Measurements from ENCODE around the gene ALG12. TPM values are rescaled to one million over a fixed set of nuclear protein-coding genes. Genes with fewer than 3 reads are reported as not detected.

Gene ALG12
- total RNA-seq, 2 donors from 2014 or later = 14.8 to 15.3 TPM

DNA sequence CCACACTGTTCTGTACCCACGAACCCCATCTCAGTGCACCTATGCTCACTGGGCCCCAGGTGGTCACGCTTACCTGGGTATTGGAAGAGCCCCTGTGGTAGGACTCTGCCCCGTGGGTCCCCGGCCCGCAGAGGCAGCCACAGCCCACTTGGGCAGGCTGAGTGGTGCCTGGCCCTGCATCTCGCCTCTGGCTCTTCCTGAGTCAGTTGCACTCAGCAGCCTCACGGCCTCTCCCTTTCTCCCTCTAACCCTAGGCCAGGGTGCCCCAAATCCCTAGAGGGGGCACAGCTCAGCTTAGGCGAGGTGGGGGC is 9.9 kb upstream of the ALG12 start:
- no peak for DNase-seq (ENCODE audit: low spot score in 2 of 2)
- Mint-ChIP-seq H3K27ac (no peak overlapping the region), H3K36me3 (peaks cover 5 to 8% of the 10 kb centered on the region in 2 donors), H3K9me3 (no peaks in the 10 kb centered on the region)
- ATAC-seq = no peak

DNA sequence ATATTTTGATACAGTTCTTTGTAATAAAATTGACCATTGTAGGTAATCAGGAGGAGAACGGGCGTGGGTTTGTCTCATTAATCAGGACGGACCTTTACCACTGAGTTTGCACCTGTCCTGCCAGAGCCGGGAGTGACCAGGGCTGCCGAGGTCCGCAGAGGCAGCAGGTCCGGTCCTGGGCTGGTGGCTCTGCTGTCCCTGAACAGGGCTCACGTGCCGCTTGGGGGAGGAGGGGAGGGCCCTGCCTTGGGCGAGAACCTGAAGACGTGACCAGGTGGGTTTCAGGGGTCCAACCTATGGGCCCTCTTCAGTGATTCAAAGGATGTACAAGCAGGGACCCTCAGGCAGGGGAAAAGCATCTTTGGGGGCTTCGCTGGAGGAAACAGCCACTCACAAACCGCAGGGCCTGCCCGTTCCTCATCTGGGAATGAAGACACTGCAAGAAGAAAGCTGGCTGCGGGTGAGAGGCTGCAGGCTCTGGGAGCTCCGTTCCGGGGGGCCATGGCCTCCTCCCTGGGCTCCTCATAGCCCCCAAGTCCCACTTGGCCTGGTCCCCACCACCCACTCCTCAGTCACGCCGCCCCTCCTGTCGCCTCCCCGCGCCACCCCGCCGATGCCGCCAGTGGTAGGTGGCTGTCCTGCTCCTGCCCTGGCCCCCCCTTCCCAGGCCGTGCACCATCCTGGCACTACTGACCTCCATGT is 9.4 kb upstream of the ALG12 start:
- Mint-ChIP-seq H3K9me3 (no peaks in the 10 kb centered on the region), H3K27ac (peak overlapping the region in 1 of 2 donors; percentile 80), H3K36me3 (peaks cover 5 to 8% of the 10 kb centered on the region in 2 donors)
- ATAC-seq (no peak), DNase-seq (ENCODE audit: low spot score in 2 of 2) (no peak)

DNA sequence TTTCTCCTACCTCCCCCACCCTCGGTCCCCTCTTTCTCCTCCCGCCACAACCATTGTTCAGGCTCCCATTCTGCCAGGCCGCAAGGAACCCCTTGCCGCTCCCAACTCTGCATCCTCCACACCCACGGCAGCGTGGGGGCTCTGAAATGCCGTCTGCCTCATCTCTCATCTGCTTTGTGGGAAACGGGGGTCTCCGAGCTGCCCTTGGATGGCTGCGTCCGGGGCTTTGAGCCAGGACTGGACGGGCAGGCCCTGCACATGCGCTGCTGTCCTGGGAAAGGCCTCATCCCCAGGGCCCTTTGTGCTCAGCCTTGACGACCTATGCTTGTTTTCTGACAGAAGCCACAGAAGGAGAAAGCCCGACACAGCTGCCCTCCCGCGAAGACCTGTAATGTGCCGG is 8.7 kb upstream of the ALG12 start:
- H3K27ac Mint-ChIP-seq = peak overlapping the region; percentile 72 to 80
- no peaks in the 10 kb centered on the region for H3K9me3 Mint-ChIP-seq
- DNase-seq (ENCODE audit: low spot score in 2 of 2) = no peak
- peaks cover 5 to 8% of the 10 kb centered on the region in 2 donors for H3K36me3 Mint-ChIP-seq
- ATAC-seq = no peak

DNA sequence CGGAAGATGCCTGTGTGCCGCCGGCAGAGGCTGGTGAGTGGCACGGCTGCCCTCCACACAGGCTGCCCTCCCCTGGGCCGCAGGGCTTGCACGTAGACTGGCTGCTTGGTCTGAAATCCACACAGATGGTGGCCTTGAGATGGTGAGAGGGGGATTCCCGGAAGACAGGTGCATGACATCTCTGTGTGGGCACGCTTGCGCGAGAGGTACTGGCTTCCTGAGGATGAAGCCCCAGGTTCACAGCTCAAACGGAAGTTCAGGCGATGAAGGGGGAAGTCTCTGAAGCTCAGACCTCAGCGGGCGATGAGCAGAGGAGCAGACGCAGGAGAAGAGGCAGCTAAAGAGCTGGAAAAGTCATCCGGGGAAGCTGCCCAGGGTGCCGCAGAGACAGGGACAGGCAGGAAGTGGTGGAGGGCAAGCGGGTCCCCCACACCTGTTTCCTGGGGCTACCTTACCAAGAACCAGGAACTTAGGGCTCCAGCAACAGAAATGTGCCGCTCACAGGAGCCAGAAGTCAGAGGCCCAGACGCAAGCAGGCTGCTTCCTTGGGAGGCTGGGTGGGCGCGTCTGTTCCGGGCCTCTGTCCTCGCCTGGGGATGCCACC is 7.4 kb upstream of the ALG12 start:
- H3K27ac Mint-ChIP-seq = peak overlapping the region; percentile 89 to 96
- DNase-seq (ENCODE audit: low spot score in 2 of 2) (peak; percentile 46 to 85), ATAC-seq (peak; percentile 53 to 83)
- H3K36me3 Mint-ChIP-seq = peaks cover 5 to 8% of the 10 kb centered on the region in 2 donors
- no peaks in the 10 kb centered on the region for H3K9me3 Mint-ChIP-seq

GRCh38 chr22:49924113-49924833 is 6.0 kb upstream of the ALG12 start:
- no peak for ATAC-seq
- Mint-ChIP-seq H3K9me3 (no peaks in the 10 kb centered on the region), H3K36me3 (peaks cover 5 to 8% of the 10 kb centered on the region in 2 donors), H3K27ac (peak overlapping the region; percentile 89 to 96)
- DNase-seq (ENCODE audit: low spot score in 2 of 2) = no peak

DNA sequence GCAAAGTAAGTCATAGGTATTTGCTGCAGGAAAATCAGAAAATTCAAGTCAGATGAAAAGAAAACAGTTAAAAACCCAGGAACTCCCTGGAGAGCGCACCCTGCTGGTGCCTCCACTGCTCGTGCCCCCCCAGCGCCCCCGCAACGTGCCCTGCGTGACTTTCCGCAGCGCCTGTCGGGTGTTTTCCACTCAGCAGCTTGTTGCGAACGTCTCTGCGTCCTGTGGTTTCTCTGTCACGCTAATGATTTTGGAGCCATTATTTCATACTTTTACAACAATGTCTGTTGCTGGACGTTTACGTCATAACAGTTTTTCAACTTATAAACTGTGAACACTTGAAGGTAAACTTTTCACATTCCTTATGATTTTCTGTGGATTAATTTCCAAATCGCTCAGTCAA is 5.2 kb upstream of the ALG12 start:
- Mint-ChIP-seq H3K36me3 (peaks cover 5 to 8% of the 10 kb centered on the region in 2 donors), H3K9me3 (no peaks in the 10 kb centered on the region), H3K27ac (peak overlapping the region in 1 of 2 donors; percentile 89)
- no peak for ATAC-seq
- DNase-seq (ENCODE audit: low spot score in 2 of 2) = no peak

DNA sequence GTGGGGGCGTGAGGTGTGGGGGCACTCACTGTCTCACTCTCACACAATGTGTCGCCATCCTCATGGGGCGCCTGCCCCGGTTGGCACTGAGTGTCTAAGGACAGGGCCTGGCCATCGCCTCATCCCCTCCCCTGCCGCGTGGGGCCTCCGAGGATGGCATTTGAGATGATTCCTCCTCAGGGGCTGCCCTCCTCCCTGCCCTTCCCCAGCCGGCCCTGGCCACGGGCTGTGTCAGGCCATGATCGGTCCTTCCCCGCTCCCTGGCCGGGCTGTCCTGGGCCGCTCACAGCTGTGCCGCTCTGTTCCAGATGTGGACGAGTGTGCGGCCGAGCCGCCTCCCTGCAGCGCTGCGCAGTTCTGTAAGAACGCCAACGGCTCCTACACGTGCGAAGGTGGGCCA is 4.7 kb upstream of the ALG12 start:
- Mint-ChIP-seq H3K9me3 (no peaks in the 10 kb centered on the region), H3K36me3 (peaks cover 5 to 8% of the 10 kb centered on the region in 2 donors), H3K27ac (peak overlapping the region in 1 of 2 donors; percentile 89)
- no peak for DNase-seq (ENCODE audit: low spot score in 2 of 2)
- ATAC-seq = no peak

GRCh38 chr22:49922484-49922883 is 4.2 kb upstream of the ALG12 start:
- ATAC-seq = no peak
- no peaks in the 10 kb centered on the region for H3K9me3 Mint-ChIP-seq
- DNase-seq (ENCODE audit: low spot score in 2 of 2) = no peak
- H3K27ac Mint-ChIP-seq = no peak overlapping the region
- peaks cover 5 to 8% of the 10 kb centered on the region in 2 donors for H3K36me3 Mint-ChIP-seq

- ATAC-seq = no peak
- Mint-ChIP-seq H3K9me3 (no peaks in the 10 kb centered on the region), H3K36me3 (peaks cover 5 to 8% of the 10 kb centered on the region in 2 donors), H3K27ac (no peak overlapping the region)
- no peak for DNase-seq (ENCODE audit: low spot score in 2 of 2)
Observed at GRCh38 chr22:49921508-49922278, 3.5 kb upstream of the ALG12 start.

- H3K27ac Mint-ChIP-seq = no peak overlapping the region
- ATAC-seq (no peak), DNase-seq (ENCODE audit: low spot score in 2 of 2) (no peak)
- H3K36me3 Mint-ChIP-seq = peaks cover 5 to 8% of the 10 kb centered on the region in 2 donors
- no peaks in the 10 kb centered on the region for H3K9me3 Mint-ChIP-seq
Observed at GRCh38 chr22:49920859-49921258, 2.6 kb upstream of the ALG12 start.

DNA sequence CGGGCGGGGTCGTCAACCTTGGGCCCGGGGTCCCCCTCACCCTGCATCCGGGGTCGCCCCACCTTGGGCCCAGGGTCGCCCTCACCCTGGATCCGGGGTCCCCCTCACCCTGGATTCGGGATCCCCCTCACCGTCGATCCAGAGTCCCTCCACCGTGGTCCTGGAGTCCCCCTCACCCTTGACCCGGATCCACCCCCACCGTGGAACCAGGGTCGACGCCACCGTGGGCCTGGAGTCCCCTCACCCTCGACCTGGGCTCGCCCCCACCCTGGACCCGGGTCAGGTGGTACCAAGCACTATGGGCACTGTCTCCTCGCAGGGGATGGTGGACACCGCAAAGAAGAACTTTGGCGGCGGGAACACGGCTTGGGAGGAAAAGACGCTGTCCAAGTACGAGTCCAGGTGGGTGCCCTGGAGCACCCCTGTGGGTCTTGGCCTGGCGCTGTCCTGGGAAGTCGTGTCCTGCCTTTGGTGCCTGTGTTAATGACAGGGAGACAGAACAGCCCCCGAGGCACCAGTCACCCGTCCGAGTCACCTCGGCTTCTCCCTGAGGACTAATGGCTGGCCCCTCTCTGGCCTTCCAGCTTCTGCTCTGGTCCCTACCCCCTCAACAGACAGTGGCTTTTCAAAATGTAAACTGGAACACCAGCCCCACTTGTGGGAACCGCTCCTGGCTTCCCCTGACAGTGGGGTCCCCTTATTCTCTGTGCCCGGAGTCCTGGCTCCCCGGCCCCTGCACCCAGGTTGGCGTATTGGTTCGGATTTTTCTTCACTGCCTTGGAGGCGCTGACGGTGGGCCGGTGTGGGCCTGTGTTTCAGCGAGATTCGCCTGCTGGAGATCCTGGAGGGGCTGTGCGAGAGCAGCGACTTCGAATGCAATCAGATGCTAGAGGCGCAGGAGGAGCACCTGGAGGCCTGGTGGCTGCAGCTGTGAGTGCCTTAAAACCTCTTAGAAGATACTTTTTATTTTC is 958 bp upstream of the ALG12 start:
- H3K36me3 Mint-ChIP-seq = no peaks in the 10 kb centered on the region
- no peak for ATAC-seq
- DNase-seq (ENCODE audit: low spot score in 2 of 2) = no peak
- H3K27ac Mint-ChIP-seq = peak overlapping the region; percentile 18 to 22
- no peaks in the 10 kb centered on the region for H3K9me3 Mint-ChIP-seq

- Mint-ChIP-seq H3K36me3 (no peaks in the 10 kb centered on the region), H3K9me3 (no peaks in the 10 kb centered on the region), H3K27ac (peak overlapping the region; percentile 29 to 71)
- DNase-seq (ENCODE audit: low spot score in 2 of 2) = no peak
- ATAC-seq = no peak
Observed at GRCh38 chr22:49916831-49917230, 1.4 kb downstream of the ALG12 start.

DNA sequence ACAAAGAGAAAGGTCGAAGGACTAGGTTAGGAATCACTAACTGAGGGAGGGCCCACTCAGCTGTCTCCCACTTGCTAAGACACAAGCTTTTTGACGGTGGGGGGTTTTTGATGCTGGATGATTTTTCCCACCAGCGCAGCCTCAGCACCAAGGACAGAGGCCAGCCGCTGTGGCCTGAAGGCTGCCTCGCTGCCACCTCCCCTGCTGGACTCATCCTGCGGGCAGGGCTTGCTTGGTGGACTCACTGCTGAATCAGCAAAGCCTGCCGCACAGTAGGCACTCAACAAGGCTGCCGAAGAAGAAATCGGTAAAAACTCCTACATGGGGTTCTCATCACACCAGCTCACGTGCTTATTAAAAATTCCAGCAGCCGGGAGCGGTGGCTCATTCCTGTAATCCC is 2.6 kb downstream of the ALG12 start:
- Mint-ChIP-seq H3K27ac (no peak overlapping the region), H3K36me3 (no peaks in the 10 kb centered on the region), H3K9me3 (no peaks in the 10 kb centered on the region)
- ATAC-seq (no peak), DNase-seq (ENCODE audit: low spot score in 2 of 2) (peak in 1 of 2 donors; percentile 49)

DNA sequence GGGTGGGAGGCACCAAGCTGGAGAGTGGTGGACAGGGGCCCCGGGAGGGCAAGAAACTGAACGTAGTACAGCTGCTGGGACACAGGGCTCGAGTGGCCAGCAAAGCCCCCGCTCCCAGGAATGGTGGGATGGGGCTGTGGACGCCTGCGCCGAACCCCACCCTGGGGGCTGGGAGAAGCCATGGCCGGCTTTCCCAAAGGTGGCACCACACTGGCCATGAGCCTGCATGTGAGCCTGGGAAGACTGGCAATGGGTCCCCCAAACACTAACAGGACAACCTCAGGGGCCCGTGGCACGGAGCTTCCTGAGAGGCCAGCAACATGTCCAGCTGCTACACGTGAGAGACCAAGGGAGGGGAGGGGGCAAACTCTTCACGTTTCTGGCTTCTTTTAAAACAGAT is 4.0 kb downstream of the ALG12 start:
- no peaks in the 10 kb centered on the region for H3K36me3 Mint-ChIP-seq

DNA sequence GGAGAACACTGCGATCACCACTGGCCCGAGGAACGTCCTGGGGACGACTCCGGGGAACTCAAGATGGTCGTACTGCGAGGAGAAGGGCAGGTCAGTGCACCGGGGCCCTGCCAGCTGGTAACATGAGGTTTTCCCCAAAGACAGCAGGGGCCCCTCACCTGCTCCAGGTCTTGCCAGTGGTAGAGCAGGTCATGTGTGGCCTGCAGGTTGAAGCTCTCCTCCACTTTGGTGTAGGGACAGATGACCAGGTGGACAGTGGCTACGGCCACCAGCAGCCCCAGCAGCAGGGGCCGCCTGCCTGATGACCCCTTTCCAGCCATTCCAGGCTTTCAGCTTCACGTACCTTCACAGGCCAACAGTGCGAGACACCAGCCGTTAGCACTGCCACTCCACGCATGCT is 4.8 kb downstream of the ALG12 start:
- ATAC-seq (no peak), DNase-seq (ENCODE audit: low spot score in 2 of 2) (peak in 1 of 2 donors; percentile 52)
- Mint-ChIP-seq H3K36me3 (no peaks in the 10 kb centered on the region), H3K9me3 (no peaks in the 10 kb centered on the region), H3K27ac (peak overlapping the region in 1 of 2 donors; percentile 64)

More for the DNA sequence above, 4.0 kb downstream of the ALG12 start:
- DNase-seq (ENCODE audit: low spot score in 2 of 2) (peak in 1 of 2 donors; percentile 49), ATAC-seq (no peak)
- H3K27ac Mint-ChIP-seq = peak overlapping the region in 1 of 2 donors; percentile 64
- no peaks in the 10 kb centered on the region for H3K9me3 Mint-ChIP-seq

- no peaks in the 10 kb centered on the region for H3K9me3 Mint-ChIP-seq
- ATAC-seq (no peak), DNase-seq (ENCODE audit: low spot score in 2 of 2) (no peak)
- H3K36me3 Mint-ChIP-seq = no peaks in the 10 kb centered on the region
- no peak overlapping the region for H3K27ac Mint-ChIP-seq
Observed at GRCh38 chr22:49913026-49913425, 5.2 kb downstream of the ALG12 start.
